ENCODE data around the gene AIDA.
"Not testable (repeated sequence)": the region's sequence is repeated elsewhere in the genome, so short reads cannot be mapped to it uniquely, and the experiment has no call there.

Gene AIDA

GRCh38 chr1:222711319-222712252, 705 bp downstream of the AIDA start:
- peak; percentile 64 for DNase-seq

DNA sequence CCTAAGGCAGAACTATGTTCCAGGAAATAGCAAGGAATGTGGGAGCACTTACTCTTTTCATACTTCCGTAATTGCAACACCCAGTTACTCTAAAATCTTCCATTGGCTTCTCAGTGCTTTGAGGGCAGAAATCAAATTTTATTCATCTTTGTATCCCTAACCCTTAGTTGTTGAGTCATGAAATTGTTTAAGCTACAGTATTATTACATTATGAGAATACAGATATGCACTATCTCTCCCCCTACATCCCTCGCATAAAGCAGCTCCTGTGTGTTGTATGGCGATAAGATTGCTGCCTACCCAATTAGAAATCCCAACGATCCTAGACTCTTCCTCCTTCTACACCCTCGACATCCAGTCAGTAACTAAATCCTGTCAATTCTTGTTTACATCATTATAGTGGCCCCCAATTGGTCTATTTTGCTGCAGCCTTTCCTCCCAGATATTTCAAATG, 2.6 kb downstream of the AIDA start:
- no peak for DNase-seq

GRCh38 chr1:222706815-222707214, 5.5 kb downstream of the AIDA start:
- no peak for DNase-seq

- DNase-seq = no peak
Observed at GRCh38 chr1:222704260-222704659, 8.0 kb downstream of the AIDA start.

- DNase-seq = no peak
Observed at GRCh38 chr1:222702210-222702609, 10.1 kb downstream of the AIDA start.

GRCh38 chr1:222697826-222698225, 14.5 kb downstream of the AIDA start:
- no peak for DNase-seq

DNA sequence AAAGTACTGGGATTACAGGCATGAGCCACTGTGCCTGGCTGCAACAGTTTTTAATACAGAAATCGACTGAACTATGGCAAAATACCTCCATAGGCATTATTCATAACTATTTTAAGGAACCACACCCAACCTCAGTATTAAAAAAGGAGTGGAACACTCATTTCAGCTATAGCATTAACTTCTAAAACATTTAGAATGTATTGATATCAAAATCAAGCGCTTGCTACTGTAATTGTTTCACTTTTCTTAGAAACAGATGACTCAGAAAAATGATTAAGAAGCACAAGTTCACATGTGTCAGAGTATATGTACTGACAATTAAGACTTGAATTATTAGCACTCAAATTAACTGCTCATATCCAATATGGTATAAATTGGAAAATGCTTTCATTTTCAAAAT, 15.1 kb downstream of the AIDA start:
- DNase-seq = no peak

DNA sequence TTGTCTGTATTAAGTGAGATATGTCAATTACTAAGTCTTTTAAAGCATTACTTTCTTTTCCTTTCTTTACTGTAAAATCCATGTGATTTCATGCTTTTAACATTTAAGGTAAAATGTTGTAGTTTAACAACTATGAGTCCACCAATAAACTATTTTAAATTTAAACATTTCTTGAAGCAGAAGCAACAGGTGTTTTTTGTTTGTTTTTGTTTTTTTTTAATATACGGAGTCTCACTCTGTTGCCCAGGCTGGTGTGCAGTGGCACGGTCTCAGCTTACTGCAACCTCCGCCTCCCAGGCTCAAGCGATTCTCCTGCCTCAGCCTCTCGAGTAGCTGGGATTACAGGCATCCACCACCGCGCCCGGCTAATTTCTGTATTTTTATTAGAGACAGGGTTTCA, 15.6 kb downstream of the AIDA start:
- no peak for DNase-seq

GRCh38 chr1:222694927-222695326, 17.4 kb downstream of the AIDA start:
- DNase-seq = no peak

DNA sequence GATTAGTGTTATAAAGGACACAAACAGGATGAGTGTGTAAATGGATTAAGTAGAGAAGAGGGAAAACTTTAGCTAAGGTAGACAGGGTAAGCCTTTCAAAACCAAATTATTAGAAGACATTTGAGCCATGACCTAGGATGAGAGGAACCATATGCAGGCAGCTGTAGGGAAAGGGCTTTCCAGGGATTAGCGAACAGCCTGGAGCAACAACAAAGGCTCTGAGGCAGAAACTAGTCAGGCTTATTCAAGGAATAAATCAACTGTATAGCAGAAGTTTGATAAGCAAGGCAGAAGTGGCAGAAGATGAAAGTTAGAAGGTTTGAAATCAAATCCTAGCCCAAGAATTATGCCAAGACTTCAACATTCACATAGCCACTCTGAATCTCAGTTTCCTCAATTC, 21.3 kb downstream of the AIDA start:
- DNase-seq = no peak

GRCh38 chr1:222680080-222680479, 32.2 kb downstream of the AIDA start:
- DNase-seq = no peak

DNA sequence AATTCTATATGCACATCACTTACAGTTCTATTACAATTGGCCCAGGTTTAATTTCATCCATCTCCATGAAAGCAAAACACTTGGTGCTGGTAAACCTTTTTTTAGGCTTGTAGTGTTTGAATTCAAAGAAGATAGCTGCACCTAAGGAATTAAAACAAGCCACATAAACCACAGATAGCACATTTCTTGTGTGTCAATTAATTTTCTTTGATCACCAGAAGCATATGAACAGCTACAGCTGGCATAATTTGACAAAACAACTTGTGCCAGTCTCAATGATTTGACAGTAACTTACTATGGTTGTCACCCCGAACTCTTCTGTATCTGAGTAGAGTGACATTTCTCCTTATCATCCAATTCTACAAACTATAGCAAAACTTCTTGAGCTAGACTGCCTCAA, 42.2 kb downstream of the AIDA start:
- no peak for DNase-seq

- DNase-seq = not testable (repeated sequence)
Observed at GRCh38 chr1:222669107-222669506, 43.2 kb downstream of the AIDA start.

GRCh38 chr1:222668184-222668583, 44.1 kb downstream of the AIDA start:
- DNase-seq = not testable (repeated sequence)

DNA sequence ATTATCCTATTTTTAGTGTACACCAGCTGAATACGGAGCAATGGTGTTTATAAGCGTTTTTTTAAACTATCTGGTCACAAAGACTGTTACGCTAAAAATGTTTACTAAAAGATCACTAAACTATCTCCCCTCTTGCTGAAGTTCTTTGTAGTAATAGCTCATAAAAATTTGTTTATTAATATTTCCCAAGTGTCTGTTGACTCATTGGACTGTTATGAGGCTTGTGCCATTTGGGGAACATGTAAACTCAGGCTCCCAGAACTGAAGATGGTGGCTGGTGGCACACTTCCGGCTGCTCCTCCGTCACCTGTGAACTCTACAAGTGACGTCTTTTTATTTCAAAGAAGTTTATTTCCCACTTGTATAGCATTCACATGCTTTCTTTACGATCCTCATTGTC, 46.3 kb downstream of the AIDA start:
- no peak for DNase-seq

- no peak for DNase-seq
Observed at GRCh38 chr1:222663431-222663934, 48.8 kb downstream of the AIDA start.

DNA sequence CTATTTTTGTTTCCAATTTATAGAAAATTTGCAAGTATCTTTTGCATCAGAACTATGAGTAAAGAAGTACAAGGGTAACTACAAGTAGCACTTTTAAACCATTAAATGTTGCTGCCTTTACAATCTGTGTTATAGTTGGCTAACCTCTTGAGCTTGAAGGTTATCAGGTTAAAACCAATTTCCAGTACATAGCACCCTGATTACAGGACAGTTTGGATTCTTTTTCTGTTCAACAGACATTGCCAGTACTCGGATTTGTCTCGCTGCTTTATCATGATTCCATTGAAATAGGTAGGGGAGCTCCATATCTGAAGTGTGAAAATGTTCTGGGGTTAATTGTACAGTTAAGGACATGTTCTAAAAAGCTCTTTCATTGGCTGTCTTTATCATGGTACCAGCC, 54.4 kb downstream of the AIDA start:
- DNase-seq = no peak

DNA sequence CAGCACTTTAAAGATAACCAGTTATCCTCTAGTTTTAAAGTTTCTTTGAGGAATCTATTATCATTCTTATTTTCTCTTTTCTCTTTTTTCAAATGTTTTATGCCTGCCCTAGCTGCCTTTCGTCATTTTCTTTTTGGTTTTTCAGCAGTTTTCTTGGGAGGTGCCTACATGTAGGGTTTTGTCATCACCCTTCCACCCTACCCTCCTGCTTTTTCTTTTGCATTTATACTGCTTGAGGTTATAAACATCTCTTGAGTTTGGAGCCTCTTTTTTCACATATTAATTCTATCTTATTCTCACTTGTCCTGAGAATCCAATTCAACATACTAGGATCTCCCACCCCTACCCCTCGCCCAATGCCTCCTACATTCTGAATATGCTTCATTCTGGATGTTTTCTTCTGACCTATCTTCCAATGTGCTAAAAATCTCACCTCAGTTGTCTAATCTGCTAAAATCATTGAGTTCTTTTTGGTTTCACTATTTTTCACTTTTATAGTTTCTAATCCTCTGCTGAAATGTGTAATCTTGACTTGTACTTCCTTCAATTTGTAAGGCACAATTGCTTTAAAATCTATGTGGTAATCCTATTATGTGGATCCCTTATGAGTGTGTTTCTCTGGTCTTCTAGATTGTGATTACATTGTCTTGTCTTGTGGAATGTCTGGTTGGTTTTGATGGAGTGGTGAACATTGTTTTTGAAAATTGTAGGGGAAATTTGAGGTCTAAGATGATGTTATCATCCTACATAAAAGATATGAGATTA, 55.7 kb downstream of the AIDA start:
- DNase-seq = no peak

- peak; percentile 88 for DNase-seq
Observed at GRCh38 chr1:222654849-222655248, 57.4 kb downstream of the AIDA start.

DNA sequence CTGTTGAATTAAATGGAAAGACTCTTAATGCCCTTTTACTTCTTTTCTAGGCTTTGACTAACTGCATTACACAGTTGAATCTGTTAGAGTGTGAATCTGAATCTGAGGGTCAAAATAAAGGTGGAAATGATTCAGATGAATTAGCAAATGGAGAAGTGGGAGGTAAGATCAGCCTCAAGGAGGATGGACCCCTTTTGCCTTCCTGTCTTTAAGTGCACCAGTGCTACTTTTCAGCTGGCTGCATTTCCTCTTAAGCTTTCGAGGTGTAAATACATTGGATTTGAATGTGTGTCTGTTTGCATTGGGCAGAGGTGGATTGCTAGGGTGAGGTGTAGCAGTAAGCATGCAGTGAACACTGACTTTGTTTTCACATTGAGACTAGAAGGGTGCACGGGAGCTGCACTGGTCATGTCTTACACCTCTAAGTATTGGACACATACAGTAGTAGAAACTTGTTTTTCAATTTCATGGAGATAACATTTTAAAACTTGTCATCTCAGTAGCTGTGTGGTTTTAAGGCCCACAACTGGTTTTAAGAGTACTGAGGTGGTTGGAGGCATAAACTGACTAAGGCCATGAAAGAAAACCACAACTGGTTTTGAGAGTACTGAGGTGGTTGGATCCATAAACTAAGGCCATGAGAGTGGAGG, 59.0 kb downstream of the AIDA start:
- no peak for DNase-seq

GRCh38 chr1:222652676-222653075, 59.6 kb downstream of the AIDA start:
- DNase-seq = no peak

DNA sequence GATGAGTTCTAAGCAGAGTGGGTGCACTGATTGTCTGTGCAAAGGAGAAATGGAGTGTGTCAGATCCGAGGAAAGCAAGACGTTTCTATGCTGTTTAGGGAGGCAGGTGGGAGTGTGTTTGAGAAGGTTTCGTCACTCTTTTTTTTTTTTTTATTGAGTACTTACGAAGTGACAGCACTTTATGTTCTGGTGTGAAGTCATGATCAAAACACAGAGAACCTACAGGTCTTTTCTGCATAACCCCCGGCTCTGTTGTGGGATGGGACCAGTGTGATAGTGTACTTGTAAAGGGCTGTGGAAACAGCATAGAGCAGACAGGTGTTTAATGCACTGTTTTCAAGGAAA, 67.7 kb downstream of the AIDA start:
- DNase-seq = no peak

DNA sequence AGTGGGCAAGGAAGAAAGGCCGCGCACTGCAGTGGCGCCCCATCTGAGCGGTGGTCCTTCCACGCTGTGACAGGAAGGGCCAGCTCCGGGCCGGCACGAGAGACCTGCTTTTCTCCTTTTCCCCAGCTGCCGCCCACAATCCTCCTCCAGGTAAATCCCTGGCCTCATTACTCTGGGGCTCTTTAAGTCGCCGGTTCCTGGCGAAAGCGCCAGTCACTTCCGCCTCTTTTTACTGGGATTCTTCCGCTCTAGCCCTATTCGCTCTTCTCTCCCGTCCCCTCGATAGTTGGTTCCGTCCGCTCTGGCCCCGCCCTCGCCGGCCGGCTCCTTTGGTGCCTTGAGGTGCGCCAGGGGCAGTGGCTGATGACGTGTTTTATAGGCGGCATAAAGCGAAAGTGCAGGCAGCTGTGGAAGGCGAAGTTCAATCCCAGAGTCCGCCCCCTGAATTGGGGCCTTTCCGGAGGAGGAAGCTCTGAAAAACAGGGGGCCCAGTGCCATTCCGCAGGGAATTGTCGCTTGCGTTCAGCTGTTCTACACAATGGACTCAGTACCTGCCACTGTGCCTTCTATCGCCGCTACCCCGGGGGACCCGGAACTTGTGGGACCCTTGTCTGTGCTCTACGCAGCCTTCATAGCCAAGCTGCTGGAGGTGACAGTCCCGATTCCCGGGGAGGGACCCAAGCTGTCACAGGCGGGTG, 68.2 kb downstream of the AIDA start:
- DNase-seq = peak; percentile 97

Measured in central memory CD4-positive, alpha-beta T cell (primary cell).